ENCODE measurements around the gene RIPOR3. TPM values are rescaled to one million over a fixed set of nuclear protein-coding genes. Genes with fewer than 3 reads are reported as not detected.

RIPOR3 gene
- total and polyA plus RNA-seq, 4 donors, result 5.6 to 90.3 (median 16.3) TPM

- Histone ChIP-seq H3K36me3 (ENCODE audit: control insufficient read depth in 4 of 4, insufficient read depth in 3 of 4, low read depth in 1 of 4, low read length in 3 of 4) (no peaks in the 10 kb centered on the region), H3K27me3 (ENCODE audit: control insufficient read depth in 4 of 4, insufficient read depth in 4 of 4, low read length in 3 of 4) (no peaks in the 10 kb centered on the region), H3K9ac (ENCODE audit: low read depth in 1 of 2, low read length in 2 of 2) (no peak overlapping the region), H3K4me3 (ENCODE audit: low read depth in 1 of 3, low read length in 3 of 3) (no peak overlapping the region), H3K4me1 (ENCODE audit: control insufficient read depth in 4 of 4, insufficient read depth in 4 of 4, low read length in 3 of 4) (peaks cover 0 to 14% (median 6%) of the 10 kb centered on the region in 4 donors), H3K9me3 (ENCODE audit: control insufficient read depth in 4 of 4, low read length in 3 of 4) (no peaks in the 10 kb centered on the region), H3K27ac (ENCODE audit: low read depth in 1 of 2, low read length in 2 of 2) (no peak overlapping the region)
- TF ChIP-seq HNF4A (conservative IDR thresholded peaks at IDR 0.05), result no peak
- TF ChIP-seq RAD21 (IDR thresholded peaks at IDR 0.05), result no peak
- TF ChIP-seq ATF3 (IDR thresholded peaks at IDR 0.05), result no peak
- no peak for TF ChIP-seq TAF1 (conservative IDR thresholded peaks at IDR 0.05)
- no peak for DNase-seq (ENCODE audit: low spot score)
- 78% methylated on average over 10 of the region's 10 CpGs for WGBS
Observed at GRCh38 chr20:50633361-50633760, 58.0 kb downstream of the RIPOR3 start.

- Histone ChIP-seq H3K27me3 (ENCODE audit: control insufficient read depth in 4 of 4, insufficient read depth in 4 of 4, low read length in 3 of 4) (no peaks in the 10 kb centered on the region), H3K27ac (ENCODE audit: low read depth in 1 of 2, low read length in 2 of 2) (no peak overlapping the region), H3K9ac (ENCODE audit: low read depth in 1 of 2, low read length in 2 of 2) (no peak overlapping the region), H3K4me1 (ENCODE audit: control insufficient read depth in 4 of 4, insufficient read depth in 4 of 4, low read length in 3 of 4) (peaks cover 0 to 14% (median 6%) of the 10 kb centered on the region in 4 donors), H3K9me3 (ENCODE audit: control insufficient read depth in 4 of 4, low read length in 3 of 4) (no peaks in the 10 kb centered on the region), H3K4me3 (ENCODE audit: low read depth in 1 of 3, low read length in 3 of 3) (no peak overlapping the region), H3K36me3 (ENCODE audit: control insufficient read depth in 4 of 4, insufficient read depth in 3 of 4, low read depth in 1 of 4, low read length in 3 of 4) (no peaks in the 10 kb centered on the region)
- no peak for DNase-seq (ENCODE audit: low spot score)
- TF ChIP-seq NR2F2 (IDR thresholded peaks at IDR 0.05) (no peak), CTCF (IDR thresholded peaks at IDR 0.05; ENCODE audit: low read depth, low read length, missing input control) (no peak), YY1 (IDR thresholded peaks at IDR 0.05) (no peak), JUND (IDR thresholded peaks at IDR 0.05) (no peak), RAD21 (IDR thresholded peaks at IDR 0.05) (no peak), ATF3 (IDR thresholded peaks at IDR 0.05) (no peak), EGR1 (IDR thresholded peaks at IDR 0.05; ENCODE audit: low read depth in 2 of 2) (no peak), RXRA (IDR thresholded peaks at IDR 0.05) (no peak), ZBTB33 (IDR thresholded peaks at IDR 0.05) (no peak), HNF4A (conservative IDR thresholded peaks at IDR 0.05) (no peak), TAF1 (conservative IDR thresholded peaks at IDR 0.05) (no peak), MAX (IDR thresholded peaks at IDR 0.05) (no peak), REST (IDR thresholded peaks at IDR 0.05) (no peak), FOXA2 (IDR thresholded peaks at IDR 0.05) (no peak), FOXA1 (IDR thresholded peaks at IDR 0.05) (no peak), HNF4G (IDR thresholded peaks at IDR 0.05) (no peak), SP1 (IDR thresholded peaks at IDR 0.05) (no peak), GABPA (IDR thresholded peaks at IDR 0.05 in 1 of 2, conservative IDR thresholded peaks at IDR 0.05 in 1 of 2) (no peak)
- WGBS, result 94% methylated on average over 5 of the region's 5 CpGs
Observed at GRCh38 chr20:50632701-50633100, 58.6 kb downstream of the RIPOR3 start.

All from liver (tissue), 9 donors.